Measurements from ENCODE around the gene ZDHHC13. TPM values are rescaled to one million over a fixed set of nuclear protein-coding genes. Genes with fewer than 3 reads are reported as not detected.

Gene ZDHHC13
- total RNA-seq, 4 donors from 2014 or later: 7.4 to 31.5 (median 12.7) TPM

DNA sequence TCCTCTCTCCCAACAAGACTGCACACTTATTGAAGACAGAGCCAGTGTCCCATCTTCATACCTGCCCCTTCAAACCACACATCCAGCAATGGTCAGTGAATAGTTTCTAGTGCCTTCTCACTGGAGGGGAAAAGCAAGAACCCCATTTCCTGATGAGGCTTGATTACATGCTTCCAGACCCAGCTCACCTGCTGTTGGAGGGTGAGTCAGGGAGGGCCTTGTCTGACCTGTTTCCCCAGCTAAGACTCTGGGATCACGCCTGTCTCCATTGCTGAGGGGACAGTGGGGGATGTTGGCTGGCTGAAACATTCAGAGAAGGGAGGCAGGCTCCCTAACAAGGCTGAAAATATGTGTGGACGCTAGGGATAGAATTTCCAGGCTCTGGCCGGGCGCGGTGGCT lies 27.5 kb upstream of the ZDHHC13 start:
- no peaks in the 10 kb centered on the region for H3K36me3 ChIP-seq
- DNase-seq: no peak
- H3K4me1 ChIP-seq: no peaks in the 10 kb centered on the region
- H3K9me3 ChIP-seq: no peaks in the 10 kb centered on the region
- intact Hi-C loops (cut with DNase I; ENCODE audit: low total_unique reads): no loop called here
- no peaks in the 10 kb centered on the region for H3K27me3 ChIP-seq
- TF ChIP-seq POLR2A (IDR thresholded peaks at IDR 0.05) (no peak), CTCF (IDR thresholded peaks at IDR 0.05) (no peak)
- no peak overlapping the region for H3K27ac ChIP-seq
- no peak overlapping the region for H3K4me3 ChIP-seq

DNA sequence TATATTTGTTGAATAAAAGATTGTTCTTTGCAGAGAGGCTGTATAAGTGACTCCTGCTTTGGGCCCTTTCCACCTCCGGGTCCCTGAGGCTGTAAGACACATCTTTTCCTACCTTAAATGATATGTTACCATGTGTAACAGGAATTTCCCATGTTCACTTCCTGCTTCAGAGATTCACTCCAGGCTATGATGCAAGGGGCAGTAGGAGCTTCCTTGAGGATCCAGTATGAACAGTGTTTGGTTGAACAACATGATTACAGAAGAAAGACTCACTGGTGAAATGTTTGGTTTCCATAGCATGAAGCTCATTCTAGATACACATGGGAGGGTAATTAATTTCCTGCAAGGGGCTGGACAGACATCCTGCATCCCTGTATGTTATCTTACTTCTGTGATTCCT lies 25.6 kb upstream of the ZDHHC13 start:
- H3K27me3 ChIP-seq: no peaks in the 10 kb centered on the region
- no peaks in the 10 kb centered on the region for H3K36me3 ChIP-seq
- intact Hi-C loops (cut with DNase I; ENCODE audit: low total_unique reads): no loop called here
- H3K27ac ChIP-seq: no peak overlapping the region
- H3K4me1 ChIP-seq: no peaks in the 10 kb centered on the region
- DNase-seq: no peak
- H3K9me3 ChIP-seq: no peaks in the 10 kb centered on the region
- no peak for TF ChIP-seq CTCF (IDR thresholded peaks at IDR 0.05)
- TF ChIP-seq POLR2A (IDR thresholded peaks at IDR 0.05): no peak
- no peak overlapping the region for H3K4me3 ChIP-seq

- H3K9me3 ChIP-seq: no peaks in the 10 kb centered on the region
- H3K27me3 ChIP-seq: no peaks in the 10 kb centered on the region
- H3K4me3 ChIP-seq: no peak overlapping the region
- DNase-seq: no peak
- H3K27ac ChIP-seq: no peak overlapping the region
- intact Hi-C loops (cut with DNase I; ENCODE audit: low total_unique reads): no loop called here
- TF ChIP-seq CTCF (IDR thresholded peaks at IDR 0.05) (no peak), POLR2A (IDR thresholded peaks at IDR 0.05) (no peak)
- H3K36me3 ChIP-seq: no peaks in the 10 kb centered on the region
- no peaks in the 10 kb centered on the region for H3K4me1 ChIP-seq
Measured at GRCh38 chr11:19092342-19092741, 24.6 kb upstream of the ZDHHC13 start.

DNA sequence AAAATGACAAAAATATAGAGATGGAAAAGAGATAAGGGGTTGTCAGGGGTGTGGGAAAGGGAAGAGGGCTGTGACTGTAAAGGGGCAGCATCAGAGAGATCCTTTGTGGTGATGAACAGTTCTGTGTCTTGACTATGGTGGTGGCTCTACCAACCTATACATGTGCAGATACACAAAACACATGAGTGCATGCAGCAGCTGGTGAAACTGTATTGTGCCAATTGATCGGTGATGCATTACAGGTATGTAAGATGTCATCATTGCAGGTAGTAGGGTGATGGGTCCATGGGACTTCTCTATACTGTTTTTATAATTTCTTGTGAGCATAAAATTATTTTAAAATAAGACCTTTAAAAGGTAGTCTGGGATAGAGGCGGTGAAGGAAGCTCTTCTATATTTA lies 24.1 kb upstream of the ZDHHC13 start:
- Histone ChIP-seq H3K4me3 (no peak overlapping the region), H3K4me1 (no peaks in the 10 kb centered on the region), H3K27ac (no peak overlapping the region), H3K9me3 (no peaks in the 10 kb centered on the region), H3K36me3 (no peaks in the 10 kb centered on the region), H3K27me3 (no peaks in the 10 kb centered on the region)
- no peak for TF ChIP-seq POLR2A (IDR thresholded peaks at IDR 0.05)
- no peak for TF ChIP-seq CTCF (IDR thresholded peaks at IDR 0.05)
- no peak for DNase-seq
- intact Hi-C loops (cut with DNase I; ENCODE audit: low total_unique reads): no loop called here

DNA sequence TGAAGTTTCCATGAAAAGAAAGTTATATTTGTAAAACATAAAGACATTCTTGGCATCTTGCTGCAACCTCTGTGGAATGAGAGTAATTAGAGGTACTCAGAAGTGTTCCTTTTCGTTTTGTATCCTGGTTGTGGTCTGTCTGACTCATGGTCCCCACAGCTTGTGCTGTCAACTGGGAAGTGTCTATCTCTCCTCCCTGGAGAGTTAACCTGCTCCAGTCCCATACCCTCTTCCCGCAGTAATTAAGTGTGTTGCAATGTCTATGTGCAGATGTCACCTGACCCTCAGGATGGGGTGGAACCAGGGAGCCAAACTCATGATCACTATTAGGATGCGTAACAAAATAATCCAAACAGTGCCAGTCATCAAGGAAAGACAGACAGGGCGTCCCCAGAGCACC lies 23.0 kb upstream of the ZDHHC13 start:
- H3K4me1 ChIP-seq: no peaks in the 10 kb centered on the region
- no peak overlapping the region for H3K4me3 ChIP-seq
- no peaks in the 10 kb centered on the region for H3K36me3 ChIP-seq
- H3K27me3 ChIP-seq: no peaks in the 10 kb centered on the region
- H3K9me3 ChIP-seq: no peaks in the 10 kb centered on the region
- no peak for DNase-seq
- no peak for TF ChIP-seq CTCF (IDR thresholded peaks at IDR 0.05)
- TF ChIP-seq POLR2A (IDR thresholded peaks at IDR 0.05): no peak
- intact Hi-C loops (cut with DNase I; ENCODE audit: low total_unique reads): no loop called here
- no peak overlapping the region for H3K27ac ChIP-seq
